Tibial artery (tissue), 4 donors: Measurements from ENCODE around the gene SSR4.
"Not testable (repeated sequence)": the region's sequence is repeated elsewhere in the genome, so short reads cannot be mapped to it uniquely, and the experiment has no call there.

Experiments used
- DNase-seq, 2 donors: peaks; one replicate each; pipeline ENCODE4 v3.0.0-alpha.2; 2019
- H3K27ac ChIP-seq, 2 donors: fragments of 200-600 bp; sonication (generic) in 1 of 2; 1 replicate in 1 of 2; 2 replicates in 1 of 2; pipeline ENCODE4 v1.5.1; 2018 to 2019; ENCODE audit warnings: mild to moderate bottlenecking in 1 of 2
- H3K27me3 ChIP-seq, 2 donors: fragments of 200-600 bp; sonication (generic) in 1 of 2; one replicate each; pipeline versions ENCODE4 v1.5.1 to v1.6.0; 2016 to 2019
- H3K36me3 ChIP-seq, 3 donors: fragments of 200-600 bp; sonication (generic) in 2 of 3; one replicate each; pipeline ENCODE4 v1.5.1; 2016 to 2019; ENCODE audit warnings: mild to moderate bottlenecking in 2 of 3
- H3K4me1 ChIP-seq, 4 donors: fragments of 200-600 bp; sonication (generic) in 2 of 4; 1 replicate in 3 of 4; 2 replicates in 1 of 4; pipeline ENCODE4 v1.5.1; 2016 to 2019
- H3K4me3 ChIP-seq, 2 donors: fragments of 200-600 bp; sonication (generic) in 1 of 2; 1 replicate in 1 of 2; 2 replicates in 1 of 2; pipeline ENCODE4 v1.5.1; 2018 to 2019; ENCODE audit warnings: mild to moderate bottlenecking in 2 of 2
- H3K9me3 ChIP-seq, 3 donors: fragments of 200-600 bp; sonication (generic) in 1 of 3; one replicate each; pipeline ENCODE4 v1.5.1; 2016 to 2019
- intact Hi-C: fragments of 100-400 bp; cut with DNase I; formaldehyde crosslinking; loops from one replicate; pipeline ENCODE4 v1.15.0; 2023; ENCODE audit warnings: low total_unique reads
- TF ChIP-seq, protein P1 (sequence below), 2 experiments: fragments of 200-600 bp in 1 of 2; fragments of 450-650 bp in 1 of 2; IDR thresholded peaks; one replicate each; pipeline ENCODE4 v1.5.1; 2017 to 2019; ENCODE audit warnings: antibody characterized with exemption in 2 of 2, mild to moderate bottlenecking in 1 of 2, moderate library complexity in 1 of 2

Gene SSR4

DNA sequence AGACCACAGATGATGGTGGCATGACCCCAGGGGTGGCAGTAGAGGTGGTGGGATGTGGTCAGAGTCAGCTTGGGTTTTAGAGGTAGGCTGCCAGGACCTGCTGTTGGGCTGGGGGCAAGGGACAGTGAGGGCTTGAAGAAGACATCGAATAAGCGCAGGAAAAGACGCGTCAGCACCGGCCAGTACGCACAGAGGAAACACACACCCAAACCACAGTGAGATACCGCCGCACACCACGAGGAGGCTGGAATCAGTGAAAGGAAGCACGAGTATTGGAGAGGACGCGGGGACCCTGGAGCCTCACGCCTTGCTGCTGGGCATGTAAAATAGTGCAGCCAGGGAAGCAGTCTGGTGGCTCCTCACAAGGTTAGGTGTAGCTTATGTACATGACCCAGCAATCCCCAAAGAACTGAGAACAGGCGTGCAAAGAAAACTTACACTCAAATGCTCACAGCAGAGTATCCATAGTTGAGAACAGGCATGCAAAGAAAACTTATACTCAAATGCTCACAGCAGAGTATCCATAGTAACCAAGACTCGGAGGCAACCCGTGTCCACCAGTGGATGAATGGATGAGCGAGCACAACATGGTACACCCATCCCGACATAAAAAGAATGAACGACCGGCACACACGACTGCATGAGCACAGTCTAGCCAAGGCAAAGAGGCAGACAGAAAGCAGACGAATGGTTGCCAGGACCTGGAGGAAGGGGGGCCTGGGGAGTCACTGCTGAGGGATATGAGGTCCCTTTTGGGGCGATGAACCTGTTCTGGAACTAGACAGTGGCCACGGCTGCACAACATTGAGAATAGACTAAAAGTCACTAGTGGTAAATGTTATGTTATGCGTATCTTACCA, 22.6 kb downstream of the SSR4 start:
- intact Hi-C loops: no loop called here

DNA sequence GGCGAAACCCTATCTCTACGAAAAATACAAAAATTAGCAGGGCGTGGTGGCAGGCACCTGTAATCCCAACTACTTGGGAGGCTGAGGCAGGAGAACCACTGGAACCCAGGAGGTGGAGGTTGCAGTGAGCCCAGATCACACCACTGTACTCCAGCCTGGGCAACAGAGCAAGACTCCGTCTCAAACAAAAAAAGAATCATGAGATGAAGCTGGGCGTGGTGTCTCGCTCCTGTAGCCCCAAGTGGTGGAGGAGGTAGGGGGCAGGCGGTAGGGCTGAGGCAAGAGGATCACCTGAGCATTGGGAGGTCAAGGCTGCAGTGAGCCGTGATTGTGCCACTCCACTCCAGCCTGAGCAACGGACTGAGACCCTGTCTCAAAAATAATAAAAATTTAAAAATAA, 23.6 kb downstream of the SSR4 start:
- H3K36me3 ChIP-seq, DNase-seq, intact Hi-C loops, H3K4me3 ChIP-seq, H3K27me3 ChIP-seq, H3K4me1 ChIP-seq, H3K27ac ChIP-seq, H3K9me3 ChIP-seq: not testable (repeated sequence)

More for the DNA sequence above, 22.6 kb downstream of the SSR4 start:
- TF ChIP-seq, protein P1, sequence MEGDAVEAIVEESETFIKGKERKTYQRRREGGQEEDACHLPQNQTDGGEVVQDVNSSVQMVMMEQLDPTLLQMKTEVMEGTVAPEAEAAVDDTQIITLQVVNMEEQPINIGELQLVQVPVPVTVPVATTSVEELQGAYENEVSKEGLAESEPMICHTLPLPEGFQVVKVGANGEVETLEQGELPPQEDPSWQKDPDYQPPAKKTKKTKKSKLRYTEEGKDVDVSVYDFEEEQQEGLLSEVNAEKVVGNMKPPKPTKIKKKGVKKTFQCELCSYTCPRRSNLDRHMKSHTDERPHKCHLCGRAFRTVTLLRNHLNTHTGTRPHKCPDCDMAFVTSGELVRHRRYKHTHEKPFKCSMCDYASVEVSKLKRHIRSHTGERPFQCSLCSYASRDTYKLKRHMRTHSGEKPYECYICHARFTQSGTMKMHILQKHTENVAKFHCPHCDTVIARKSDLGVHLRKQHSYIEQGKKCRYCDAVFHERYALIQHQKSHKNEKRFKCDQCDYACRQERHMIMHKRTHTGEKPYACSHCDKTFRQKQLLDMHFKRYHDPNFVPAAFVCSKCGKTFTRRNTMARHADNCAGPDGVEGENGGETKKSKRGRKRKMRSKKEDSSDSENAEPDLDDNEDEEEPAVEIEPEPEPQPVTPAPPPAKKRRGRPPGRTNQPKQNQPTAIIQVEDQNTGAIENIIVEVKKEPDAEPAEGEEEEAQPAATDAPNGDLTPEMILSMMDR (IDR thresholded peaks at IDR 0.05): no peak
- Histone ChIP-seq H3K27ac (no peak overlapping the region), H3K4me3 (no peak overlapping the region), H3K9me3 (no peaks in the 10 kb centered on the region), H3K4me1 (peaks cover 0 to 7% (median 2%) of the 10 kb centered on the region in 4 donors), H3K27me3 (no peaks in the 10 kb centered on the region), H3K36me3 (no peaks in the 10 kb centered on the region)
- no peak for DNase-seq

DNA sequence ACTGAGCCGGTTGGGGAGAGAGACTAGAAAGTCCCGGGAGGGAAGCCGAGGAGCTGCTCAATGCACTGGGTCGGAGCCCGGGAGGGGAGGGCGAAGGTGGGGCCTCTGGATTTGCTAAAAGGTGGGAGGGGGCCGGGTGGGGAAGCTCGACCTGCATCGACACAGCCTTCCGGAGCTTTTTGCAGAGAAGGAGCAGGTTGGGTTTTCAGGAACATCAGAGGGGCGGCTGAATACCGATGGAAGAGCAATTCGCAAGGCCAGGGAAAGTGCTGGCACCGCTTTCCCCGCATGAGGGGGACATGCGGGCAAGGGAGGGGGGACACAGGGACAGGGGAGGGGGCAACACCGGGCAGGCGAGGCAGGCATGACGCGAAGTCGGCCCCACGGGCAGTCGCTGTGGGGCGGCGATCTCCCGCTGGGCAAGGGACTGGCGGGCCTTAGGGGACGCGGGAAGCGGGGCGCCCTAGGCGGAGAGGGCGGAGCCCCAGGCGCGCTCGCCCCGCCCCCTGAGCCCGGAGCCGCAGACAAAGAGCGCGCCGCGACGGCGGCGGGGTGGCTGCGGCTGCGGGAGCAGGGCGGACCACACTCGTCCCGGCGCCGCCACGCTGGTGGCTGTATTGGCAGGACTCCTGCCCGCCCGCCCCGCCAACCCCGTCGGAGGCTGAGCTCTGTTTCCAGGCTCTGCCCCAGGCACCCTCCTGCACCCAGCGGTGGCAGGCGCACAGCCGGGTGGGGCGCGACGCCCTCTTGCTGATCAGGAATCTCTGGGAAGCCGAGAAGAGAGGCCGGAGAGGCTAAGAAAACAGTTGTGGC, 24.3 kb downstream of the SSR4 start:
- no peak for DNase-seq
- peak overlapping the region; percentile 22 to 43 for H3K27ac ChIP-seq
- H3K36me3 ChIP-seq: no peaks in the 10 kb centered on the region
- no peaks in the 10 kb centered on the region for H3K27me3 ChIP-seq
- TF ChIP-seq, protein P1 (IDR thresholded peaks at IDR 0.05): no peak
- intact Hi-C loops: no loop called here
- H3K4me3 ChIP-seq: peak overlapping the region; percentile 47 to 57
- no peaks in the 10 kb centered on the region for H3K9me3 ChIP-seq
- peaks cover 0 to 7% (median 2%) of the 10 kb centered on the region in 4 donors for H3K4me1 ChIP-seq

DNA sequence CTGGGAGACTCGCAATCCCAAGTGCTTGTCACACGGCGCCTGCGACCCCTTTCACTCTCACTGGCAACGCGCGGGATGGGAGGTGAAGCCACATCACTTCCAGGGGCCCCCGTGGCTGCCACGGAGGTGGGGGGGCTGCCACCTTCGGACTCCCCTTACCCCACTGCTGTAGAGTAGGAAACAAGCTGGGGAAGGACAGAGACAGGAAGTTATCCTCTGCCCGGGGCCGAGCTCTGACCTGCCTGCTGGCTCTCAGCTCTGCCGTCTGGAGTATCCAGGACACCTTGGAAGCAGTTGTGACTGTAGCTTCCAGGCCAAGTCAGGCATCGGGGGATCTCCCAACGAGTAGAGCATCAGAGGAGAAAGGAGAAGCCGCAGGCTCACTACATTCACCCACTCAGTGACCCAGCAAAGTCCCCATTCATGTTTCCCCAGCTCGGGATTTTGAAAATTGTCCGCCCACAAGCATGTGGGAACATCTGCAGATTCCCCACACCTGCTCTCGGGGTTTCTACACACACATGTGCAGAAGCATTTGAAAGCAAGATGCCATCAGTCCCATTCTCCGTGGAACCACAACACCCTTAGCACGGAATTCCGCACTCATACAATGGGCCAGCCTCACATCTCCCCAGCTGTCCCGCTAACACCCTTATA, 25.0 kb downstream of the SSR4 start:
- intact Hi-C loops: no loop called here
- DNase-seq: no peak
- TF ChIP-seq, protein P1 (IDR thresholded peaks at IDR 0.05): no peak
- Histone ChIP-seq H3K4me1 (peaks cover 0 to 7% (median 2%) of the 10 kb centered on the region in 4 donors), H3K27me3 (no peaks in the 10 kb centered on the region), H3K9me3 (no peaks in the 10 kb centered on the region), H3K4me3 (peak overlapping the region; percentile 47 to 57), H3K27ac (peak overlapping the region; percentile 22 to 43), H3K36me3 (no peaks in the 10 kb centered on the region)

DNA sequence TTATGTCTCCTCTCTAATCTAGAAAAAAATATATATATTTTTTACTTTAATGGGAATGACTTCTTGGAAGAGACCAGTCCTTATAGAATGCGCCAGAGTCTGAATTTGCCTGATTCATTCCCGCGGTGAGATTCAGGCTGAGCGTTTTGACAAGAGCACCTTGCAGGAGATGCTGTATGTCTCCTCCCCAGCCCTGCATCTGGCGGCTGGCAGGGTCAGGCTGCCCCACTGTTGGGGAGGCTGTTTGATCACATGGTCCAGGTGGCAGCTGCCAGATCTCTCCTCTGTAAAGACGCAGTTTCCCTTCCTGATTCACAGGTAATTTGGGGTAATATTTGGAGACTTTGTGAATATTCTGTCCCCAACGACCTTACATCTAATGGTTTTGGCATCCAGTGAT, 26.1 kb downstream of the SSR4 start:
- no peak overlapping the region for H3K4me3 ChIP-seq
- TF ChIP-seq, protein P1 (IDR thresholded peaks at IDR 0.05): no peak
- H3K9me3 ChIP-seq: no peaks in the 10 kb centered on the region
- H3K36me3 ChIP-seq: no peaks in the 10 kb centered on the region
- no peak for DNase-seq
- intact Hi-C loops: no loop called here
- no peaks in the 10 kb centered on the region for H3K27me3 ChIP-seq
- no peak overlapping the region for H3K27ac ChIP-seq
- peaks cover 0 to 7% (median 2%) of the 10 kb centered on the region in 4 donors for H3K4me1 ChIP-seq
